ENCODE data around the gene SERPINA12.

The SERPINA12 gene, protein sequence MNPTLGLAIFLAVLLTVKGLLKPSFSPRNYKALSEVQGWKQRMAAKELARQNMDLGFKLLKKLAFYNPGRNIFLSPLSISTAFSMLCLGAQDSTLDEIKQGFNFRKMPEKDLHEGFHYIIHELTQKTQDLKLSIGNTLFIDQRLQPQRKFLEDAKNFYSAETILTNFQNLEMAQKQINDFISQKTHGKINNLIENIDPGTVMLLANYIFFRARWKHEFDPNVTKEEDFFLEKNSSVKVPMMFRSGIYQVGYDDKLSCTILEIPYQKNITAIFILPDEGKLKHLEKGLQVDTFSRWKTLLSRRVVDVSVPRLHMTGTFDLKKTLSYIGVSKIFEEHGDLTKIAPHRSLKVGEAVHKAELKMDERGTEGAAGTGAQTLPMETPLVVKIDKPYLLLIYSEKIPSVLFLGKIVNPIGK

GRCh38 chr14:94509356-94509755 is at the start of gene SERPINA12:
Gene SERPINA12 (minus strand): TSS chr14:94509469. CDS start chr14:94498397, 11,072 bp downstream.
- H3K27ac Mint-ChIP-seq (ENCODE audit: low read depth), result no peak within 1 kb of the TSS
- no peaks in the 10 kb centered on the region for H3K36me3 Mint-ChIP-seq (ENCODE audit: insufficient read depth)
- no peaks in the 10 kb centered on the region for H3K4me1 Mint-ChIP-seq
- H3K4me3 Mint-ChIP-seq, result no peak within 1 kb of the TSS
- DNase-seq (ENCODE audit: low spot score in 2 of 2) (no peak), ATAC-seq (replicated peaks; ENCODE audit: extremely low read depth, poor library complexity, severe bottlenecking) (no peak)
- H3K27me3 Mint-ChIP-seq, result peaks cover 20% of the 10 kb centered on the region
- no peaks in the 10 kb centered on the region for H3K9me3 Mint-ChIP-seq

DNA sequence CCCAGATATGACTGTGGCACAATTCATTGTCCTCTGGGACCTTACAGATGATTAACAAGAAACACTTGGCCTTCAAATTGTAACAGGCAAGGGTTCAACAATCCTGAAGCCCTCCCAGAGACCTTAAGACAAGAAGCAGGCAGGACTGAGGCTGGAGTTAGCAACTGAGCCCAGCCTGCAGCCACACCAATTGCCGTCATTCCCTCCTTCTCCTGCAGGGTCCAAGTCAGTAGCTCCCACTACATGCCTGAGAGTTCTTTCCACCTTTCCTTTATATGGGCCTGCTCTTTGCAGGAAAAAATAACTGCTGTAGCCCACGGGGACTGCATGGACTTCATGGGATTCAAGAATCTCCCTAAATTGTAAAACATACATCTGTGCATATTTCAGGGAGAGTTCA is 49.6 kb upstream of the SERPINA12 start:
- Mint-ChIP-seq H3K36me3 (ENCODE audit: insufficient read depth) (no peaks in the 10 kb centered on the region), H3K9me3 (no peaks in the 10 kb centered on the region), H3K4me3 (no peak overlapping the region), H3K27me3 (peaks cover 83% of the 10 kb centered on the region), H3K27ac (ENCODE audit: low read depth) (no peak overlapping the region), H3K4me1 (no peaks in the 10 kb centered on the region)
- DNase-seq (ENCODE audit: low spot score in 2 of 2), result no peak
- ATAC-seq (replicated peaks; ENCODE audit: extremely low read depth, poor library complexity, severe bottlenecking), result no peak

GRCh38 chr14:94557327-94557726 is 48.1 kb upstream of the SERPINA12 start:
- H3K9me3 Mint-ChIP-seq, result no peaks in the 10 kb centered on the region
- peaks cover 1% of the 10 kb centered on the region for H3K36me3 Mint-ChIP-seq (ENCODE audit: insufficient read depth)
- no peak overlapping the region for H3K4me3 Mint-ChIP-seq
- no peak overlapping the region for H3K27ac Mint-ChIP-seq (ENCODE audit: low read depth)
- no peak for ATAC-seq (replicated peaks; ENCODE audit: extremely low read depth, poor library complexity, severe bottlenecking)
- H3K4me1 Mint-ChIP-seq, result no peaks in the 10 kb centered on the region
- no peak for DNase-seq (ENCODE audit: low spot score in 2 of 2)
- peaks cover 89% of the 10 kb centered on the region for H3K27me3 Mint-ChIP-seq

- Mint-ChIP-seq H3K27ac (ENCODE audit: low read depth) (no peak overlapping the region), H3K4me1 (no peaks in the 10 kb centered on the region), H3K27me3 (peaks cover 94% of the 10 kb centered on the region), H3K4me3 (no peak overlapping the region), H3K36me3 (ENCODE audit: insufficient read depth) (peaks cover 1% of the 10 kb centered on the region), H3K9me3 (no peaks in the 10 kb centered on the region)
- ATAC-seq (replicated peaks; ENCODE audit: extremely low read depth, poor library complexity, severe bottlenecking) (no peak), DNase-seq (ENCODE audit: low spot score in 2 of 2) (no peak)
These were observed 46.7 kb upstream of the SERPINA12 start for GRCh38 chr14:94555991-94556390.

DNA sequence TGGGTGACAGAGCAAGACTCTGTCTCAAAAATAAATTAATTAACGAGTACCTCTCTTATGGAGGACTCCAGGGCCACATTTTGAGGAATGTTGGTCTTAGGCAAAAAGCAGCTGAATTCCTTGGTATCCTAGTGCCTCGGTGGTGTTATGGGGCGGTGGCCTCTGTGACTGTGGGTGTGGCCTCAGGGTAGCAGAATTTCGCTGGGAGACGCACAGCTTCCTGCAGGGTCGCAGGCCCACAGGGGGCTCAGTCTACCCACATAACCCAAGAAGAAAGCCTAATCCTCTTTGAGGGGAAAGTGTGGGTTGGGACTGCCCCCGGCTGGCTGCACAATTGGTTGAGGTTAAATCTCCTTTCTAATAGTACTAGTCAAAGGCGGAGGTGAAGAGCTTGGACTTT is 40.8 kb upstream of the SERPINA12 start:
- H3K9me3 Mint-ChIP-seq, result peaks cover 5% of the 10 kb centered on the region
- no peak overlapping the region for H3K27ac Mint-ChIP-seq (ENCODE audit: low read depth)
- no peaks in the 10 kb centered on the region for H3K4me1 Mint-ChIP-seq
- H3K4me3 Mint-ChIP-seq, result no peak overlapping the region
- peaks cover 3% of the 10 kb centered on the region for H3K36me3 Mint-ChIP-seq (ENCODE audit: insufficient read depth)
- H3K27me3 Mint-ChIP-seq, result peaks cover 82% of the 10 kb centered on the region
- no peak for DNase-seq (ENCODE audit: low spot score in 2 of 2)
- ATAC-seq (replicated peaks; ENCODE audit: extremely low read depth, poor library complexity, severe bottlenecking), result no peak

DNA sequence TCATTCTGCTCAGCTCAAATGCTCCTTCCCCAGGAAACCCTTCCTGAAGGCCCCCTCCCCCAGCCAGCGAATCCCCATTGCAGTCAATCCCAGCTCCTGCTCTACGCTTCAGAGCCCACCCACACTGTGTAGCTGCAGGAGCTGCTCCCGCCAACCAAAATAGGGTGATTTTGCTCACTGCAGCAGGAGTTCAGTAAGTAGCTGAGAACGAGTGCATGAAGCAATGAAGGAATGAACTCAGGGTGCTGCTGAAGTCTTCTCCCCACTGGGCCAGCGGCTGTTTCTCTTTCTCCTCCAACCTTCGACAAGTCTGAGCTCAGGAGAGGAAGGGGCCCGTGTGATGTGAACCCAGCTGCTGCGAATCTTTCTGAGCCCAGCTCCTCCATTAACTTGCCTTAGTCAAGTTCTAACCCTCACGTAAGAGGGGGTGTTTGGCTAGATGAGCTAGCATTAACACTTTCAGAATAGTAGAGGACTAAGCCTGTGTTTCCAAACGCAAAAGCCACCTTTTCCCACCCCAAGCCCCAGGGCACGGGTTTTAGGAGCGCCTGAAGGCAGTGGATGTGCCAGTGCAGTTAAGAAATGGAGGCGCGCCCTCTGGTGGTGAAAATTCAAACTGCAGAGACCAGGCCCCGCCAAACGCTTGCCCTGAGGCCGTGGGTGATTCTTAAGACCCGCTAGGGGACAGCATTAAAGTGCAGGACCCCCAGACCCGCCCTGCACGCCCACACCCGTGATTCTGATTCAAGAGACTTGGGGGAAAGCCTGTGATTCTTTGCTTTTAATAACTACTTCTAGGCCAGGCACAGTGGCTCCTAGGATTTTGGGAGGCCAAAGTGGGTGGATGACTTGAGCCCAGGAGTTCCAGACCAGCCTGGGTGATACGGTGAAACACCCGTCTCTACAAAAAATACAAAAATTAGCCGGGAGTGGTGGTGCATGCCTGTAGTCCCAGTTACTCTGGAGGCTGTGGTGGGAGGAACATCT is 40.0 kb upstream of the SERPINA12 start:
- no peak for ATAC-seq (replicated peaks; ENCODE audit: extremely low read depth, poor library complexity, severe bottlenecking)
- Mint-ChIP-seq H3K9me3 (peaks cover 5% of the 10 kb centered on the region), H3K4me1 (no peaks in the 10 kb centered on the region), H3K4me3 (no peak overlapping the region), H3K36me3 (ENCODE audit: insufficient read depth) (peaks cover 3% of the 10 kb centered on the region), H3K27me3 (peaks cover 75% of the 10 kb centered on the region), H3K27ac (ENCODE audit: low read depth) (no peak overlapping the region)
- peak; percentile 20 to 41 for DNase-seq (ENCODE audit: low spot score in 2 of 2)

GRCh38 chr14:94548131-94548998 is 39.1 kb upstream of the SERPINA12 start:
- Mint-ChIP-seq H3K4me1 (no peaks in the 10 kb centered on the region), H3K27ac (ENCODE audit: low read depth) (no peak overlapping the region), H3K36me3 (ENCODE audit: insufficient read depth) (peaks cover 1% of the 10 kb centered on the region), H3K27me3 (peaks cover 74% of the 10 kb centered on the region), H3K9me3 (peaks cover 5% of the 10 kb centered on the region), H3K4me3 (no peak overlapping the region)
- DNase-seq (ENCODE audit: low spot score in 2 of 2), result no peak
- ATAC-seq (replicated peaks; ENCODE audit: extremely low read depth, poor library complexity, severe bottlenecking), result no peak

- Mint-ChIP-seq H3K4me3 (no peak overlapping the region), H3K4me1 (no peaks in the 10 kb centered on the region), H3K27me3 (peaks cover 68% of the 10 kb centered on the region), H3K36me3 (ENCODE audit: insufficient read depth) (peaks cover 1% of the 10 kb centered on the region), H3K27ac (ENCODE audit: low read depth) (no peak overlapping the region), H3K9me3 (peaks cover 5% of the 10 kb centered on the region)
- no peak for DNase-seq (ENCODE audit: low spot score in 2 of 2)
- no peak for ATAC-seq (replicated peaks; ENCODE audit: extremely low read depth, poor library complexity, severe bottlenecking)
These were observed 38.5 kb upstream of the SERPINA12 start for GRCh38 chr14:94547726-94548125.

DNA sequence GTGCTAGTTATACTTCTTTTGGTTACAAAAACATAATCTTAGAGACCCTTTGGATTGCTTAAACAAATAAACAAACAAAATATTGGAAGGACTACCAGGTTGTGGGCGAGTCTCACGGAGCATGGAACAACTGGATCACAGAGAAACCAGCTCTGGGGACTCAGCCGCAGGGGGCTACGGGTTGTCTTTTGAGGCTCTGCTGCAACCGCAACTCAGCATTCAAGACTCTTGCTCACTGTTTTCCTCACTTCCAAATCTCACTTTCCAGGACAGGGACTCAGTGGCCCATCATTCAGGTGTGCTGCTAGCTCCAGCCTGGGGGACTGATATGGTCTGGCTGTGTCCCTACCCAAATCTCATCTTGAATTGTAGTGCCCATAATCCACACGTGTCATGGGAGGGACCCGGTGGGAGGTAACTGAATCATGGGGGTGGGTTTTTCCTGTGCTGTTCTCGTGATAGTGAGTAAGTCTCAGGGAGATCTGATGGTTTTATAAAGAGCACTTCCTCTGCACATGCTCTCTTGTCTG is 37.9 kb upstream of the SERPINA12 start:
- DNase-seq (ENCODE audit: low spot score in 2 of 2) (no peak), ATAC-seq (replicated peaks; ENCODE audit: extremely low read depth, poor library complexity, severe bottlenecking) (no peak)
- Mint-ChIP-seq H3K4me1 (no peaks in the 10 kb centered on the region), H3K36me3 (ENCODE audit: insufficient read depth) (peaks cover 1% of the 10 kb centered on the region), H3K27ac (ENCODE audit: low read depth) (no peak overlapping the region), H3K9me3 (peaks cover 5% of the 10 kb centered on the region), H3K27me3 (peaks cover 63% of the 10 kb centered on the region), H3K4me3 (no peak overlapping the region)

GRCh38 chr14:94545131-94545841 is 36.0 kb upstream of the SERPINA12 start:
- no peaks in the 10 kb centered on the region for H3K4me1 Mint-ChIP-seq
- no peak overlapping the region for H3K27ac Mint-ChIP-seq (ENCODE audit: low read depth)
- H3K27me3 Mint-ChIP-seq, result peaks cover 58% of the 10 kb centered on the region
- no peak for DNase-seq (ENCODE audit: low spot score in 2 of 2)
- peaks cover 1% of the 10 kb centered on the region for H3K36me3 Mint-ChIP-seq (ENCODE audit: insufficient read depth)
- no peak for ATAC-seq (replicated peaks; ENCODE audit: extremely low read depth, poor library complexity, severe bottlenecking)
- no peak overlapping the region for H3K4me3 Mint-ChIP-seq
- H3K9me3 Mint-ChIP-seq, result peaks cover 5% of the 10 kb centered on the region

GRCh38 chr14:94544726-94545125 is 35.5 kb upstream of the SERPINA12 start:
- H3K27me3 Mint-ChIP-seq, result peaks cover 59% of the 10 kb centered on the region
- DNase-seq (ENCODE audit: low spot score in 2 of 2) (no peak), ATAC-seq (replicated peaks; ENCODE audit: extremely low read depth, poor library complexity, severe bottlenecking) (no peak)
- H3K9me3 Mint-ChIP-seq, result peaks cover 5% of the 10 kb centered on the region
- H3K27ac Mint-ChIP-seq (ENCODE audit: low read depth), result no peak overlapping the region
- H3K36me3 Mint-ChIP-seq (ENCODE audit: insufficient read depth), result peaks cover 1% of the 10 kb centered on the region
- H3K4me3 Mint-ChIP-seq, result no peak overlapping the region
- no peaks in the 10 kb centered on the region for H3K4me1 Mint-ChIP-seq
